Activated naive CD8-positive, alpha-beta T cell treated with anti-CD3 and anti-CD28 coated beads for 36 hours (primary cell): Measurements from ENCODE around the gene CD28. TPM values are rescaled to one million over a fixed set of nuclear protein-coding genes. Genes with fewer than 3 reads are reported as not detected.

Experiments
- DNase-seq: peaks from one replicate; pipeline ENCODE4 v3.0.0; 2021
- H3K27ac Mint-ChIP-seq: one replicate; pipeline ENCODE4 v1.8.0; 2022; ENCODE audit warnings: mild to moderate bottlenecking, moderate library complexity, mixed read lengths
- H3K27me3 Mint-ChIP-seq: one replicate; pipeline ENCODE4 v1.8.0; 2022; ENCODE audit warnings: mild to moderate bottlenecking, mixed read lengths
- H3K36me3 Mint-ChIP-seq: one replicate; pipeline ENCODE4 v1.8.0; 2021; ENCODE audit warnings: mild to moderate bottlenecking, mixed read lengths
- H3K4me1 Mint-ChIP-seq: one replicate; pipeline ENCODE4 v1.8.0; 2021; ENCODE audit warnings: mixed read lengths
- H3K4me3 Mint-ChIP-seq: one replicate; pipeline ENCODE4 v1.8.0; 2022; ENCODE audit warnings: mild to moderate bottlenecking, moderate library complexity, mixed read lengths
- H3K9me3 Mint-ChIP-seq: one replicate; pipeline ENCODE4 v1.8.0; 2022; ENCODE audit warnings: mixed read lengths
- total RNA-seq, 2 experiments: library from RNA; stranded (reverse); gene quantifications; one replicate each; pipeline ENCODE4 v1.2.3, GENCODE V29; 2021

The CD28 gene
- total RNA-seq, 2 experiments from 2014 or later: 84.0 to 88.8 TPM

GRCh38 chr2:203715744-203716143 lies 9.3 kb downstream of the CD28 start:
- DNase-seq: no peak
- H3K4me1 Mint-ChIP-seq: peaks cover 91% of the 10 kb centered on the region
- peaks cover 89% of the 10 kb centered on the region for H3K36me3 Mint-ChIP-seq
- H3K27ac Mint-ChIP-seq: peak overlapping the region; percentile 85
- peaks cover 13% of the 10 kb centered on the region for H3K9me3 Mint-ChIP-seq
- no peaks in the 10 kb centered on the region for H3K27me3 Mint-ChIP-seq
- peak overlapping the region; percentile 6 for H3K4me3 Mint-ChIP-seq

GRCh38 chr2:203718087-203718486 lies 11.6 kb downstream of the CD28 start:
- no peaks in the 10 kb centered on the region for H3K27me3 Mint-ChIP-seq
- H3K9me3 Mint-ChIP-seq: peaks cover 15% of the 10 kb centered on the region
- H3K4me3 Mint-ChIP-seq: peak overlapping the region; percentile 50
- peaks cover 90% of the 10 kb centered on the region for H3K36me3 Mint-ChIP-seq
- peak; percentile 73 for DNase-seq
- peaks cover 89% of the 10 kb centered on the region for H3K4me1 Mint-ChIP-seq
- peak overlapping the region; percentile 85 for H3K27ac Mint-ChIP-seq

- Mint-ChIP-seq H3K4me3 (peak overlapping the region; percentile 42), H3K36me3 (peaks cover 82% of the 10 kb centered on the region), H3K27ac (peak overlapping the region; percentile 85), H3K4me1 (peaks cover 86% of the 10 kb centered on the region), H3K27me3 (no peaks in the 10 kb centered on the region), H3K9me3 (peaks cover 15% of the 10 kb centered on the region)
- no peak for DNase-seq
Observed at GRCh38 chr2:203719456-203720410, 13.3 kb downstream of the CD28 start.

- Mint-ChIP-seq H3K36me3 (peaks cover 81% of the 10 kb centered on the region), H3K4me1 (peaks cover 81% of the 10 kb centered on the region), H3K9me3 (peaks cover 9% of the 10 kb centered on the region), H3K27me3 (no peaks in the 10 kb centered on the region), H3K27ac (peak overlapping the region; percentile 95), H3K4me3 (peak overlapping the region; percentile 41)
- no peak for DNase-seq
Observed at GRCh38 chr2:203720915-203721672, 14.7 kb downstream of the CD28 start.

GRCh38 chr2:203721781-203722300 lies 15.4 kb downstream of the CD28 start:
- H3K27me3 Mint-ChIP-seq: no peaks in the 10 kb centered on the region
- peaks cover 10% of the 10 kb centered on the region for H3K9me3 Mint-ChIP-seq
- no peak for DNase-seq
- peak overlapping the region; percentile 95 for H3K27ac Mint-ChIP-seq
- H3K36me3 Mint-ChIP-seq: peaks cover 81% of the 10 kb centered on the region
- H3K4me3 Mint-ChIP-seq: peak overlapping the region; percentile 41
- peaks cover 78% of the 10 kb centered on the region for H3K4me1 Mint-ChIP-seq

GRCh38 chr2:203722411-203722810 lies 16.0 kb downstream of the CD28 start:
- H3K27me3 Mint-ChIP-seq: no peaks in the 10 kb centered on the region
- peaks cover 11% of the 10 kb centered on the region for H3K9me3 Mint-ChIP-seq
- H3K4me3 Mint-ChIP-seq: no peak overlapping the region
- H3K36me3 Mint-ChIP-seq: peaks cover 84% of the 10 kb centered on the region
- no peak for DNase-seq
- H3K27ac Mint-ChIP-seq: peak overlapping the region; percentile 95
- H3K4me1 Mint-ChIP-seq: peaks cover 75% of the 10 kb centered on the region

GRCh38 chr2:203728321-203728720 lies 21.9 kb downstream of the CD28 start:
- H3K27ac Mint-ChIP-seq: no peak overlapping the region

GRCh38 chr2:203730076-203730729 lies 23.8 kb downstream of the CD28 start:
- DNase-seq: no peak
- Mint-ChIP-seq H3K27ac (peak overlapping the region; percentile 100), H3K9me3 (peaks cover 12% of the 10 kb centered on the region), H3K4me3 (no peak overlapping the region), H3K27me3 (no peaks in the 10 kb centered on the region), H3K4me1 (peaks cover 80% of the 10 kb centered on the region), H3K36me3 (peaks cover 91% of the 10 kb centered on the region)

More at GRCh38 chr2:203728321-203728720, 21.9 kb downstream of the CD28 start:
- no peak for DNase-seq
- H3K4me1 Mint-ChIP-seq: peaks cover 73% of the 10 kb centered on the region
- no peak overlapping the region for H3K4me3 Mint-ChIP-seq
- no peaks in the 10 kb centered on the region for H3K27me3 Mint-ChIP-seq
- H3K9me3 Mint-ChIP-seq: peaks cover 4% of the 10 kb centered on the region
- H3K36me3 Mint-ChIP-seq: peaks cover 86% of the 10 kb centered on the region

GRCh38 chr2:203730883-203731282 lies 24.4 kb downstream of the CD28 start:
- peak overlapping the region; percentile 37 for H3K4me3 Mint-ChIP-seq
- no peaks in the 10 kb centered on the region for H3K27me3 Mint-ChIP-seq
- peaks cover 14% of the 10 kb centered on the region for H3K9me3 Mint-ChIP-seq
- peak overlapping the region; percentile 100 for H3K27ac Mint-ChIP-seq
- H3K4me1 Mint-ChIP-seq: peaks cover 83% of the 10 kb centered on the region
- H3K36me3 Mint-ChIP-seq: peaks cover 93% of the 10 kb centered on the region
- DNase-seq: no peak

GRCh38 chr2:203732092-203732952 lies 25.9 kb downstream of the CD28 start:
- no peak for DNase-seq
- no peak overlapping the region for H3K4me3 Mint-ChIP-seq
- peak overlapping the region; percentile 100 for H3K27ac Mint-ChIP-seq
- H3K27me3 Mint-ChIP-seq: no peaks in the 10 kb centered on the region
- peaks cover 91% of the 10 kb centered on the region for H3K4me1 Mint-ChIP-seq
- peaks cover 89% of the 10 kb centered on the region for H3K36me3 Mint-ChIP-seq
- H3K9me3 Mint-ChIP-seq: peaks cover 11% of the 10 kb centered on the region

GRCh38 chr2:203732953-203733510 lies 26.6 kb downstream of the CD28 start:
- Mint-ChIP-seq H3K9me3 (peaks cover 11% of the 10 kb centered on the region), H3K4me3 (peak overlapping the region; percentile 36), H3K27ac (peak overlapping the region; percentile 100)

GRCh38 chr2:203733684-203734083 lies 27.2 kb downstream of the CD28 start:
- DNase-seq: no peak
- peaks cover 11% of the 10 kb centered on the region for H3K9me3 Mint-ChIP-seq
- peaks cover 99% of the 10 kb centered on the region for H3K4me1 Mint-ChIP-seq
- H3K27ac Mint-ChIP-seq: peak overlapping the region; percentile 100
- H3K27me3 Mint-ChIP-seq: no peaks in the 10 kb centered on the region
- peak overlapping the region; percentile 36 for H3K4me3 Mint-ChIP-seq
- H3K36me3 Mint-ChIP-seq: peaks cover 90% of the 10 kb centered on the region

More at GRCh38 chr2:203732953-203733510, 26.6 kb downstream of the CD28 start:
- H3K36me3 Mint-ChIP-seq: peaks cover 87% of the 10 kb centered on the region
- no peak for DNase-seq
- no peaks in the 10 kb centered on the region for H3K27me3 Mint-ChIP-seq
- H3K4me1 Mint-ChIP-seq: peaks cover 97% of the 10 kb centered on the region

- DNase-seq: peak; percentile 48
- H3K9me3 Mint-ChIP-seq: peaks cover 11% of the 10 kb centered on the region
- peaks cover 87% of the 10 kb centered on the region for H3K36me3 Mint-ChIP-seq
- H3K4me1 Mint-ChIP-seq: peaks cover 100% of the 10 kb centered on the region
- H3K27me3 Mint-ChIP-seq: no peaks in the 10 kb centered on the region
- H3K4me3 Mint-ChIP-seq: peak overlapping the region; percentile 59
- peak overlapping the region; percentile 100 for H3K27ac Mint-ChIP-seq
Observed at GRCh38 chr2:203734276-203734983, 28.0 kb downstream of the CD28 start.
